GM11168 (cell line): ENCODE measurements around the gene BAAT.

Experiments used
- in situ Hi-C: fragments of 300-500 bp; cut with MboI; formaldehyde crosslinking; loops from one replicate; pipeline ENCODE4 v1.12.0; 2022; ENCODE audit warnings: low sequenced_read_pairs; ENCODE audit not compliant: unreplicated experiment

Gene BAAT

GRCh38 chr9:101326035-101326434 lies 58.8 kb downstream of the BAAT start:
- in situ Hi-C loops: no loop called here

DNA sequence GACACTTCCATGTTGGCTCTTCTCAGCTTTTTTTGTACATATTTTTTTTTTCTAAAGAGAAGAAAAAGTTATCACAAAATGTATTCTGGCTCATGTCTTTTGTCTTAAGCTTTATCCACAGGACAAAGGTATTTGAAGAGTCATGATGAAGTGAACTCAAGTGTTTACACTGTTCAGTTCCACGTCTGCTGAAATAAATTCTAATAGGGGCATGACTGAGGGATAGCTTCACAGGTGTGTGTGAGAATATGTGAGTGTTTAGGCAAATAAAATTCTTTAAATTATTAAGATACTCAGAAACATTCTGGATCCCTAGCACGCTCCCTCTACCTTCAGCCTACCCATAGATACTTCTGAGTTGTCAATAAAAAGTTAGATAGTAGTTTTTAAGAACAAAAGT lies 59.8 kb downstream of the BAAT start:
- in situ Hi-C loops: no loop called here

DNA sequence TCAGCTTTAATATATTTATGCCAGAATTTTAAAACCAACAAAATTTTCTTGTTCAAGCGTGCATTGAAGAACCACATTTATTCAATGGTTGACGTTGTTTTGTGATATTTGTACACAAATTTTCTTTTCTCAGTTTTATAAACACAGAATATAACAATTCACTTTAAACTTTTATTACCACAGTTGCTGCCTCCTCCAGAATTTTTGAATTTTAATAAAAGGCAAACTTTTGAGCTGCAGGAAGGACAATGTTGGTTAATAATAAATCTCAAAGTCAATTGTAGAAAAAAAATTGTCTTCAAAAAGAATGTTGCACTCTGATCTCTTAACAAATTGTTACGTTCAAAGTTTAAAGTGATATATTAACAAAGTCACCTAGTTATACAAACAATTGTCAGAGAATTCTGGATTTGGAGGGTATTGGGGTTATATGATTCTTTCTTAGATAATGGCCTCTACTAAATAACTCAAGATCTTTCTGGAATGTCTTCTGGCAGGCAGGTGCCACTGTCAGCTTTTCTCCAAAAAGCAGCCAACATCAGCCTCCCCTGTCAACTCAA lies 60.5 kb downstream of the BAAT start:
- in situ Hi-C loops: no loop called here

DNA sequence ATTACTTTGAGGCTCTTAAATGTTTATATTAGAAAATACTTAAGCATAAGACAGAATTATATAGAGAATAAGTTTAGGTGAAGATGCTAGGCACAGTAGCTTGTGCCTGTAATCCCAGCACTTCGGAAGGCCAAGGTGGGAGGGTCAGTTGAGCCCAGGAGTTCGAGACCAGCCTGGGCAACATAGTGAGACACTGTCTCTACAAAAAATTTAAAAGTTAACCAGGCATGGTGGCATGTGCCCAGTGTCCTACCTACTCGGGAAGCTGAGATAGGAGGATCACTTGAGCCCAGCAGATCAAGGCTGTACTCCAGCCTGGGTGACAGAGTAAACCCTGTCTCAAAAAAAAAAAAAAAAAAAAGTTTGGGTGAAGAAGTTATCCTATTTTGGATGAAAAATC lies 61.7 kb downstream of the BAAT start:
- in situ Hi-C loops: no loop called here

DNA sequence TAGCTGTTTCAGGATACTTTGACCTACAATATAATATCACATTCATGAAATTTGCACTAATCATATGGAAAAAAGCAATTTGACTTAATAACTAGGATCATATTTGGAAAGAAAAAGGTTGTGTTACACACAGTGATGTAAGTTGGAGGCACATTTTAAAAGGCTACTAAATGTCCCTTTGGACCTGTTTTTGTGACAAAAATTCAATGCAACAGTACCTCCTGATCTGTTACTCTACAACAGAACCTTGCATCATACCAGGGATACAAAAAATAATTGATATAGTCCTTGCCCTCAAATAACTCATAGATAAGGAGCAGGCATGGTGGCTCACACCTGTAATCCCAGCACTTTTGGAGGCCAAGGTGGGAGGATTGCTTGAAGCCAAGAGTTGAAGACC lies 67.1 kb downstream of the BAAT start:
- in situ Hi-C loops: no loop called here

GRCh38 chr9:101315112-101315450 lies 69.7 kb downstream of the BAAT start:
- in situ Hi-C loops: no loop called here

- in situ Hi-C loops: no loop called here
Measured at GRCh38 chr9:101312661-101313060, 72.1 kb downstream of the BAAT start.

DNA sequence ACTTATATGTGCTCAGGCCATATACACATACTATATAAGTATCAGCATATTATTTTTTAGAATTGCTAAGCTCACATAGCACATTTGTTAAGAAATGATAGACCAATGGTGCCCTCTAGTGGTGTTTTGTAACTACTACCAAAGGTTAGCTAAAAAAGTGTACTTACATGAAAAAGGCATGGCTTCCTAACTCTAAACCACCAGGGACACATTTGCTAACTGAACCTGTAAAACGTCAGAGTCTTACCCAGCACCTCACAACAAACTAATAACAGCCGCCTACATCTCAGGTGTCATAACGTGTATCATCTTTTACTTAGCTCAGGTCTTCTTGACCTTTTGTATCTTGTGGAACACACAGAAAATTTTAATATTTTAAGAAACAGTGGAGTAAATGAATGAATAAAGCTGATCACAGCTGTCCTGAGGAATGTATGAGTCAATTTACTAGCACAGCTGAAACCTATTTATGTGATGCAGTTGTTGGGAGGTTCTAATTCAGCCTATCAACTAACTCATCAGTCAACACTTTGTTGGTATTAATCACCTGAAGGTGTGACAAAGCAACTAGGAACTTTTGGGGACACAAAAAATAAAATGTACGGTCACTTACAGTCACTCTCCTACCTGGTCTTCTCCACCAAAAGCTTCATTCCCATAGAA lies 72.9 kb downstream of the BAAT start:
- in situ Hi-C loops: no loop called here

GRCh38 chr9:101311191-101311590 lies 73.6 kb downstream of the BAAT start:
- in situ Hi-C loops: no loop called here
